Mucosa of rectum (tissue), 2 donors: ENCODE results near the gene TMSB15A.
"Not testable (repeated sequence)": the region's sequence is repeated elsewhere in the genome, so short reads cannot be mapped to it uniquely, and the experiment has no call there.

Experiments used
- H3K27ac ChIP-seq, 2 donors: one replicate each; pipeline ENCODE4 v1.7.0; 2013; ENCODE audit warnings: inconsistent platforms in 2 of 2, low read depth in 2 of 2, low read length in 2 of 2
- H3K27me3 ChIP-seq, 2 donors: one replicate each; pipeline ENCODE4 v1.7.0; 2013; ENCODE audit warnings: low read length in 2 of 2; ENCODE audit not compliant: control insufficient read depth in 2 of 2, insufficient read depth in 2 of 2
- H3K36me3 ChIP-seq, 2 donors: one replicate each; pipeline ENCODE4 v1.7.0; 2013; ENCODE audit warnings: low read length in 2 of 2; ENCODE audit not compliant: control insufficient read depth in 2 of 2, insufficient read depth in 2 of 2
- H3K4me1 ChIP-seq, 2 donors: one replicate each; pipeline ENCODE4 v1.7.0; 2013; ENCODE audit warnings: low read length in 2 of 2, mild to moderate bottlenecking in 1 of 2; ENCODE audit not compliant: control insufficient read depth in 2 of 2, insufficient read depth in 2 of 2
- H3K4me3 ChIP-seq, 2 donors: one replicate each; pipeline ENCODE4 v1.7.0; 2013; ENCODE audit warnings: low read length in 2 of 2
- H3K9ac ChIP-seq, 2 donors: one replicate each; pipeline ENCODE4 v1.7.0; 2013; ENCODE audit warnings: low read length in 2 of 2, low read depth in 1 of 2, mild to moderate bottlenecking in 1 of 2
- H3K9me3 ChIP-seq, 2 donors: one replicate each; pipeline ENCODE4 v1.7.0; 2013; ENCODE audit warnings: low read length in 2 of 2; ENCODE audit not compliant: control insufficient read depth in 2 of 2
- donor health status: healthy.
- donor health status: Normal muscosa, but diverticular disease.

TMSB15A gene

DNA sequence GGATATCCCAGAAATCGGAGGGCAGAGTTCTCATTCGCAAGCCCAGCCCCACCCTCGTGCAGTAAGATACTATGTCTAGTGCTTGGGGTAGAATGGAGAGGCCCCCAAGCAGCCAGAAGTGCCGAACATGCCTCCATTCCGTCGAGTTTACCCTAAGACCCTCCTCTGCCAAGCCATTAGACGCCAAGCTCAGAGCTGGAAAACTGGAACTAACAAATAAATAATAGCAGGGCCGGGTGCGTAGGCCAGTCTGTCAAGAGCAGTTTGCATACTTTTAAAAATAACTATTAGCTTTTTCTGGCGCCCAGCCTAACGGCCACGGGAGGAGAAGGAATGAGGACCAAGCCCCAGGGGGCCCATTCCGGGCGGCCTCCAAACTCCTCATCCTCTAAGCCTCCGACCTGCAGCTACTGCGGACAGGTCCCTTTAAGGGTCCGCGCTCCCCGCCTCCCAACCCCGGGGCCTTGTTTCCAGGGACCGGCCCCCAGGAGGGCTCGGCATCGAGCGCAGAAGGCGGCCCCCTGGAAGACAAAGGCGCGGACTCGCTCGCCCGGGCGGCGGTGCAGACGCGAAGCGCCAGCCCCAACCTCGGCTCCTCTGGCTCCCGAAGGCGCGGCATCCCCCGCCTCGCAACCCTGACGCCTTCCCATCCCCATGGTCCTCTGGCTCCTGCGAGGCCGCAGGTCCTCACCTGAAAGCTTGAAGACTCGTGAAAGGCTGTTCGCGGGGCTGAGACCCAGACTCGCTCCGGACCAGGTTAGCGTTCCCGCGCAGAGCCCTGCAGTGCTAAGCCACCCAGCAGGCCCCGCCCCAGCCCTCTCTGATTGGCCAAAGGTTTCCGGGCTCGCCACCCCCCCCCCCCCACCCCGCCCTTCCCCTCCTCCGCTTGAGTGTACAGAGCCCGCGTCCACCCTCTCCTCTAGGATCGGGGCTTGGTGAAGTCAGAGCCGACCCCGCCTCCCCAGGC is at the start of gene TMSB15A:
Gene TMSB15A, minus strand, starts transcription at position 765 of the 967 bp plus-strand sequence.
- Histone ChIP-seq H3K9ac (no peak within 1 kb of the TSS), H3K4me1 (peaks cover 0 to 3% of the 10 kb centered on the region in 2 donors), H3K4me3 (peak within 1 kb of the TSS; percentile 46 to 53), H3K27ac (no peak within 1 kb of the TSS), H3K9me3 (no peaks in the 10 kb centered on the region), H3K36me3 (no peaks in the 10 kb centered on the region), H3K27me3 (peaks cover 0 to 11% of the 10 kb centered on the region in 2 donors)

DNA sequence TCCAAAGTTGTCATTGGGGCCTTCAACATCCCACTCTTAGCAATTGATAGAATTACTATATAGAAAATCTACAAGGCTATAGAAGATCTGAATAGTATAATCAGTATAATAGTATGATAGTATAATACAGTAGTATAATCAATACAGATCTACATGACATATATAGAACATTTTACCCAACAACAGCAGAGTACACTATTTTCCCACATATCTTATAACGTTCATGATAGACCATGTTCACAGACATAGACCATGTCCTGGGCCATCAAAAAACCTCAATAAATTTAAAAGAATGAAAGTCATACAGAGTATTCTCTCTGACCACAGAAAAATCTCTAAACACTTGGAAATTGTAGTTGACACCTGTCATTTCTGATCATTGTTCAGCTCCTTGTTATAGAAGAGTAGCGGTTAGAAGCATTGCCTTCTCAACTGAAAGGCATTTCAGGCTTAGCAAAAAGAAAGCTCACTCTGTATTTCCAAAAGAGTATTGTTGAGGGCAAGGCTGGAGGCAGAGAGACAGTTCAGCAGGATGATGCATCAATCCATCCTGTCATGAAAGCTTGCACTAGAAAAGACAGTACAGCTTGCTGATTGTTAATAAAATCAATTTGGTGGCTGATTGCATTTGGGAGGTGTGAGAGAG is 44.0 kb upstream of the TMSB15A start:
- Histone ChIP-seq H3K27ac (no peak overlapping the region), H3K27me3 (no peaks in the 10 kb centered on the region), H3K9ac (no peak overlapping the region), H3K9me3 (no peaks in the 10 kb centered on the region), H3K4me1 (no peaks in the 10 kb centered on the region), H3K4me3 (no peak overlapping the region), H3K36me3 (no peaks in the 10 kb centered on the region)

DNA sequence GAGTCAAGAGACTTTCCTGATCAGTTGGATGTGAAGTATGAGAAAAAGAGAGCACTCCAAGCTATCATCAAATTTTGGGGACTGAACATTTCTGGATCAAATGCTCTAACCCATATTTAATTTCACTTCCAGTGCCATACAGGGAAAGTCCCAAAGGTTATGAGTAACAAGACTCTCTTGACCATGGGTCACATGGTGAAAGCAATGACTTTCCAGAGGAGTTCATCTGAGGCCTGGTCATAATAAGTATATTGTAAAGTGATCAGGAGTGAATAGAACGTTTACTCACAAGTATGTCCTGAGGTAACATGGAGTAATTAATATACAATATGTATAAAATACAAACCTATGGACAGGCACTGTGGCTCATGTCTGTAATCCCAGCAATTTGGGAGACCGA is 42.1 kb upstream of the TMSB15A start:
- Histone ChIP-seq H3K27me3 (no peaks in the 10 kb centered on the region), H3K27ac (no peak overlapping the region), H3K36me3 (no peaks in the 10 kb centered on the region), H3K4me1 (no peaks in the 10 kb centered on the region), H3K4me3 (no peak overlapping the region), H3K9me3 (no peaks in the 10 kb centered on the region), H3K9ac (no peak overlapping the region)

DNA sequence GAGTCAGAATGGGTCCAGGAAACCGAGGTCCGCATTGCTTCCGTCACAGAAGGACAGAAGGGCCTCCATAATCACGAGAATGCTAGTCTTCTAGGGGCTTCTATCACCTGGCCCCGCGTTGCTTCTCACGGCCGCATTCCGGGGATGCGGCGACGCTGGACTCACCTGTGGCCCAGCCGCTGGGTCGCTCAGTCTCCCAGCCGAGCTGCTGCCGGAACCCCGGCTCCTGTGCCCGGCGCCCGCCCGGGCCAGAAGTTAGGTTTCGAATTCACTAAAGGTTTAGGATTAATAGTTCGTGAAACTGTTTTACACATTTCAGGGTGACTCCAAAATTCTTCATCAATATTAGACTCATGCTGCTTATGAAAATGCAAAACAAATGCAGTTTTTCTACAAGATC is 31.7 kb upstream of the TMSB15A start:
- no peak overlapping the region for H3K27ac ChIP-seq
- no peak overlapping the region for H3K4me3 ChIP-seq
- no peaks in the 10 kb centered on the region for H3K9me3 ChIP-seq
- H3K27me3 ChIP-seq: peaks cover 0 to 3% of the 10 kb centered on the region in 2 donors
- H3K36me3 ChIP-seq: no peaks in the 10 kb centered on the region
- no peaks in the 10 kb centered on the region for H3K4me1 ChIP-seq
- H3K9ac ChIP-seq: no peak overlapping the region

DNA sequence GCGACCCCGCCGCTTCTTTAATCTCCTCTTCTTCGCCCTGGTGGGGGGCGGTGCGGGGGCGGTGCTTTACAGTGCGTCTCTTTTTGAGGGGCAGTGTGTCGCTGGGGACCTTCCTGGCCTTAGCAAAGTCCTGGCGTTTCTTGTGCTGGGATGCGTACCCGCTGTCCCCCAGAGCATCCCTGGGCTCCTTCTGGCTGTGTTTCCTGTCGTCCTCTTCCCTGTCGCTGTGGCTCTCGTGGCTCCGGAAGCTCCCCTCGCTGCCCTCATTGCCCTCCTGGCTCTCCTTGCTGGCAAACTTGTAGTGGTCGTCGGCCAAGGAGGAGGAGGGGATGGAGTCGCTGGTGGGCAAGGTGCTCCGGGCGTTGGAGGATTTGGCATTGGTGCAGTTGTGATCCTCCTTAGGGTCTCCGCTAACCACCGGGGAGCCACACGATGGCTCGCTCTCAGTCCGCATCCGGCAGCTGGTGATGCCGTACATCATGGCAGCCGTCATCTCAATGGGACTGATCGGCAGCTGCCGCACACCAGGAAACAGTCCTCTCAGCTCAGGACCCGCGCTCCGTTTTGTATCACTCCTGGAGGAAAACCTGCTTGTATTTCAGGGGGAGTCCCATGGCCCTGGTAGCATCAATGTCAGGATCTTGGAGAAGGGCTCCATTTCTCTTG is 30.4 kb upstream of the TMSB15A start:
- Histone ChIP-seq H3K4me1 (no peaks in the 10 kb centered on the region), H3K4me3 (peak overlapping the region in 1 of 2 donors; percentile 16), H3K36me3 (no peaks in the 10 kb centered on the region), H3K27ac (no peak overlapping the region), H3K9me3 (no peaks in the 10 kb centered on the region), H3K27me3 (peaks cover 0 to 3% of the 10 kb centered on the region in 2 donors), H3K9ac (no peak overlapping the region)

DNA sequence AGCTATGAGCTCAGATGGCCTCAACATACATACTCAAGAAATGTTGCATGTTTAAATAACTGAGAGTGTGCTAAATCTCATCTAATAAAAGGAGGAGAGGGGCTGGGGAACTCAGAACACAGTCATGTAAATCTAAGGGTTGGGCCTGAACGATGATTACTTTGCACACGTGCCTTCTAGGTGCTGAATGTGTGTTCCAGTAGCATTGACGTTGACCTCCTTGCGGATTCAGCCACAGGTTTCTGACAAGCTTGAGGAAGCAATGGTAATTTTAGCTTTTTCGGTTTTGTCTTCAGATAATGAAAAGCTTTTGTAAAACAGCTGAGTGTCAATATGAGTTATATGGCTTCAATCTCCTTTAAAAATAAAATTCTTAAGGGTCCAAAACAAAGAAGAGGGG is 29.6 kb upstream of the TMSB15A start:
- H3K4me3 ChIP-seq, H3K9me3 ChIP-seq, H3K4me1 ChIP-seq, H3K27ac ChIP-seq, H3K27me3 ChIP-seq, H3K36me3 ChIP-seq, H3K9ac ChIP-seq: not testable (repeated sequence)

DNA sequence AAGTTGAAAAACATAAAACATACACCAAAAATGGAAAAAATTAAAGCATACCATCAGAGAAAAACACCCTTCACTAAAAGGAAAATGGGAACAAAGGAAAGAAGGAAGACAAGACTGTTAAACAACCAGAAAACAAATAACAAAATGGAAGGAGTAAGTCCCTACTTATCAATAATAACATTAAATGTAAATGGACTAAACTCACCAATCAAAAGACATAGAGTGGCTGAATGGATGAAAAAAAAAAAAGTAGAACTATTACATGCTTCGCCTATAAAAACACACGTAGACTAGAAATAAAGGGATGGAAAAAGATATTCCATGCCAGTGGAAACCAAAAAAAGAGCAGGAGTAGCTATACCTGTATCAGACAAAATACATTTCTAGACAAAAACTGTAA is 19.4 kb upstream of the TMSB15A start:
- Histone ChIP-seq H3K9ac (no peak overlapping the region), H3K4me1 (no peaks in the 10 kb centered on the region), H3K27me3 (peaks cover 3% of the 10 kb centered on the region in 2 donors), H3K4me3 (no peak overlapping the region), H3K9me3 (no peaks in the 10 kb centered on the region), H3K27ac (no peak overlapping the region), H3K36me3 (no peaks in the 10 kb centered on the region)

DNA sequence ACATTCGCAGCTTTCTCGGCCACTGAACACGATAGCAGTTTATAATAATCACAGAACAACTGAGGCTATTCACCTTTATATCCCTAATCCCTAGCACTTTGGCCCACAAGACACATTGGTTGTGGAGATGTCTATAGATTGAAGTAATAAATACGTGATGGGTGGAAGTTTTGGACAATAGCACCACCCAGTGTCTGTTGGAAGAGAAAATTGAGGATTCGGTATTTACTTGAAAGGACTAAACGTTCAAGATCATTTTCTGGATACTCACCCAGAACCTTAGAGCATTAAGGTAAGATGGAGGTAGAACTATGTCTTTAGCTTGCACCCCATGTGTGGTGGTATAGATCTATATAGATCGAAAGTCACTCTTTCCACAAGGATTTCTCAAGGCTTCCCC is 787 bp upstream of the TMSB15A start:
- Histone ChIP-seq H3K9ac (no peak overlapping the region), H3K27ac (no peak overlapping the region), H3K4me3 (no peak overlapping the region), H3K4me1 (peaks cover 0 to 3% of the 10 kb centered on the region in 2 donors), H3K27me3 (peaks cover 0 to 11% of the 10 kb centered on the region in 2 donors), H3K9me3 (no peaks in the 10 kb centered on the region), H3K36me3 (no peaks in the 10 kb centered on the region)

DNA sequence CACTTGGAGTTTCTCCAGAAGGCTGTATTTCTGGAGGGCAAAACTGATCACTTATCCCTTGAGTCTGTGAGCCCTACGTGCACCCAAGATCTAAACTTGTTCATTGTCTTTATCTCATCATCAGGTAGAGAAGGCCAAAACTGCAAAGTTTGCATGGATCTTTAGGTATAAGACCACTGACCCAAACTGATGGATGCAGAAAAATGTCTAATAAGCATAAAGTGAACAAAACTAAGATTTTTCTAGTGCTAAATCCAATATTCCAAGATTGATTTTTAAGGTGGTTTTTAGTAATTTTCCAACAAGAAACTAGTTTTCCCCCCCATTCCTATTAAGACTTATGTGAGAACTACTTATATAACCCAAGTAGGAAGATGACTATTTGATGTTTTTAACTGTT is 2.0 kb downstream of the TMSB15A start:
- Histone ChIP-seq H3K4me1 (peaks cover 0 to 3% of the 10 kb centered on the region in 2 donors), H3K36me3 (no peaks in the 10 kb centered on the region)

DNA sequence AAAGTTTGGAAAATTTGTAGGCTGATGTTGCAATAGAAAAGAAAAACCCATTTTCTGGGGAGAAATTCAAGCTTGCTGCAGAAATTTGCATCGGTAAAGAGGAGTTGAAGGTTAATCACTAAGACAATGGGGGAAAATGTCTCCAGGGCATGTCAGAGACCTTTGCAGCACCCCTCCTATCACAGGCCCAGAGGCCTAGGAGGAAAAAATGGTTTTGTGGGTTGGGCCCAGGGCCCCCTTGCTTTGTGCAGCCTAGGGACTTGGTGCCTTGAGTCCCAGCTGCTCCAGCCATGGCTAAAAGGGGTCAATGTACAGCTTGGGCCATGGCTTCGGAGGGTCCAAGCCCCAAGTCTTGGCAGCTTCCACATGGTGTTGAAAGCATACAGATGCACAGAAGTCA is 17.8 kb downstream of the TMSB15A start:
- H3K4me3 ChIP-seq: no peak overlapping the region
- H3K27ac ChIP-seq: no peak overlapping the region
- no peaks in the 10 kb centered on the region for H3K4me1 ChIP-seq
- no peak overlapping the region for H3K9ac ChIP-seq
- H3K9me3 ChIP-seq: no peaks in the 10 kb centered on the region
- H3K27me3 ChIP-seq: peaks cover 0 to 4% of the 10 kb centered on the region in 2 donors
- no peaks in the 10 kb centered on the region for H3K36me3 ChIP-seq

More for the DNA sequence above, 2.0 kb downstream of the TMSB15A start:
- Histone ChIP-seq H3K27me3 (peaks cover 0 to 11% of the 10 kb centered on the region in 2 donors), H3K4me3 (no peak overlapping the region), H3K27ac (no peak overlapping the region), H3K9me3 (no peaks in the 10 kb centered on the region), H3K9ac (no peak overlapping the region)
